H1 (cell line): ENCODE data around the gene ASCC3. TPM values are rescaled to one million over a fixed set of nuclear protein-coding genes. Genes with fewer than 3 reads are reported as not detected.

ENCODE experiments used
- CTCF ChIA-PET: fragments of 300-600 bp; sonication (Branson Sonifier 250); formaldehyde crosslinking; loops from one replicate; lab custom pipeline; 2021; ENCODE audit not compliant: partially characterized antibody; lab: Charles Lee
- POLR2A ChIA-PET: fragments of 300-600 bp; sonication (Branson Sonifier 250); formaldehyde crosslinking; loops from one replicate; lab custom pipeline; 2021; ENCODE audit warnings: inconsistent platforms; ENCODE audit not compliant: partially characterized antibody; lab: Charles Lee
- DNase-seq, 2 experiments: peaks; one replicate each; pipeline versions ENCODE4 v3.0.0 to v3.0.0-alpha.2; 2010 to 2022; ENCODE audit warnings: low spot score in 2 of 2, low read depth in 1 of 2, mixed read lengths in 1 of 2
- FAIRE-seq: peaks from 2 replicates; lab custom pipeline; 2011; peaks lifted over from hg19 to GRCh38; lab: Jason Lieb, UNC
- H2AFZ ChIP-seq: 2 replicates; pipeline ENCODE4 v1.8.1; 2012; ENCODE audit warnings: low read length, inconsistent platforms
- H2AK5ac ChIP-seq: 2 replicates; pipeline ENCODE4 v1.6.1; 2013; ENCODE audit warnings: low read depth, low read length
- H2BK120ac ChIP-seq: replicated peaks from 2 replicates; pipeline ENCODE3; 2013; ENCODE audit warnings: low read depth, low read length, inconsistent platforms
- H2BK12ac ChIP-seq: 2 replicates; pipeline ENCODE4 v1.6.1; 2013; ENCODE audit warnings: low read depth, low read length
- H2BK15ac ChIP-seq: 2 replicates; pipeline ENCODE4 v1.6.1; 2013; ENCODE audit warnings: low read length
- H2BK20ac ChIP-seq: 2 replicates; pipeline ENCODE4 v1.6.1; 2013; ENCODE audit warnings: low read length
- H2BK5ac ChIP-seq: 2 replicates; pipeline ENCODE4 v1.6.1; 2013; ENCODE audit warnings: low read depth, low read length
- H3K14ac ChIP-seq: 2 replicates; pipeline ENCODE4 v1.6.1; 2013; ENCODE audit warnings: inconsistent platforms; ENCODE audit not compliant: insufficient read length
- H3K18ac ChIP-seq: 2 replicates; pipeline ENCODE4 v1.6.1; 2013; ENCODE audit warnings: low read length; ENCODE audit errors: extremely low read depth
- H3K23ac ChIP-seq: 2 replicates; pipeline ENCODE4 v1.6.1; 2013; ENCODE audit warnings: inconsistent platforms; ENCODE audit not compliant: insufficient read length
- H3K23me2 ChIP-seq: 2 replicates; pipeline ENCODE4 v1.6.1; 2013; ENCODE audit warnings: low read depth, low read length
- H3K27ac ChIP-seq: 2 replicates; pipeline ENCODE4 v1.6.1; 2011; ENCODE audit warnings: low read depth, low read length, inconsistent platforms
- H3K27me3 ChIP-seq, 4 experiments: replicated peaks in 1 of 4; 1 replicate in 1 of 4; 2 replicates in 3 of 4; pipeline versions ENCODE4 v1.6.1 to v1.8.1; 2011 to 2013; ENCODE audit warnings: low read length in 3 of 4, mild to moderate bottlenecking in 3 of 4, inconsistent platforms in 2 of 4, mixed read lengths in 2 of 4, moderate library complexity in 1 of 4; ENCODE audit not compliant: control insufficient read depth in 3 of 4, insufficient read depth in 3 of 4; ENCODE audit errors: extremely low read depth in 1 of 4
- H3K36me3 ChIP-seq, 4 experiments: 2 replicates each; pipeline versions ENCODE4 v1.6.1 to v1.8.1; 2011 to 2013; ENCODE audit warnings: mild to moderate bottlenecking in 4 of 4, low read length in 3 of 4, moderate library complexity in 2 of 4, control low read depth in 1 of 4, inconsistent platforms in 1 of 4; ENCODE audit not compliant: insufficient read depth in 4 of 4, control insufficient read depth in 2 of 4
- H3K4ac ChIP-seq: replicated peaks from 2 replicates; pipeline ENCODE3; 2013; ENCODE audit warnings: low read length, low read depth, mixed read lengths, inconsistent platforms; ENCODE audit not compliant: insufficient read length
- H3K4me1 ChIP-seq, 4 experiments: replicated peaks in 1 of 4; 1 replicate in 1 of 4; 2 replicates in 3 of 4; pipeline versions ENCODE4 v1.6.1 to v1.8.1; 2011 to 2013; ENCODE audit warnings: low read length in 3 of 4, inconsistent platforms in 2 of 4, mixed read lengths in 1 of 4; ENCODE audit not compliant: insufficient read depth in 4 of 4, control insufficient read depth in 3 of 4
- H3K4me2 ChIP-seq, 2 experiments: 2 replicates each; pipeline versions ENCODE4 v1.6.1 to v1.8.1; 2011 to 2013; ENCODE audit warnings: low read depth in 2 of 2, low read length in 2 of 2, control low read depth in 1 of 2, inconsistent platforms in 1 of 2, mild to moderate bottlenecking in 1 of 2; ENCODE audit not compliant: insufficient read depth in 1 of 2
- H3K4me3 ChIP-seq, 4 experiments: fragments of 200-600, 300-600 bp in 1 of 4; sonication (generic), shearing (Covaris generic), sonication (Bioruptor Twin) in 1 of 4; 2 replicates each; pipeline versions ENCODE4 v1.5.1 to v1.8.1; 2011 to 2016; ENCODE audit warnings: low read length in 4 of 4, low read depth in 3 of 4, control low read depth in 2 of 4, inconsistent platforms in 2 of 4, mild to moderate bottlenecking in 2 of 4, mixed read lengths in 1 of 4, moderate library complexity in 1 of 4; ENCODE audit not compliant: insufficient read depth in 2 of 4; ENCODE audit errors: extremely low read depth in 1 of 4
- H3K56ac ChIP-seq: replicated peaks from 2 replicates; pipeline ENCODE3; 2013; ENCODE audit warnings: low read depth, mild to moderate bottlenecking, mixed read lengths, low read length, inconsistent platforms; ENCODE audit not compliant: insufficient read length
- H3K79me1 ChIP-seq: 2 replicates; pipeline ENCODE4 v1.6.1; 2013; ENCODE audit warnings: low read depth, low read length, control low read depth
- H3K79me2 ChIP-seq, 2 experiments: 2 replicates each; pipeline versions ENCODE4 v1.6.1 to v1.8.1; 2012 to 2013; ENCODE audit warnings: low read length in 2 of 2, mild to moderate bottlenecking in 2 of 2, inconsistent platforms in 1 of 2; ENCODE audit not compliant: insufficient read depth in 2 of 2, control insufficient read depth in 1 of 2
- H3K9ac ChIP-seq, 4 experiments: replicated peaks in 1 of 4; 1 replicate in 1 of 4; 2 replicates in 3 of 4; pipeline versions ENCODE4 v1.6.1 to v1.8.1; 2011 to 2013; ENCODE audit warnings: low read depth in 3 of 4, low read length in 3 of 4, control low read depth in 2 of 4, mild to moderate bottlenecking in 2 of 4, moderate library complexity in 2 of 4, inconsistent platforms in 1 of 4; ENCODE audit errors: extremely low read depth in 1 of 4
- H3K9me3 ChIP-seq, 2 experiments: 2 replicates each; pipeline versions ENCODE4 v1.6.1 to v1.8.1; 2012 to 2013; ENCODE audit warnings: mild to moderate bottlenecking in 2 of 2, moderate library complexity in 2 of 2, control low read depth in 1 of 2, inconsistent platforms in 1 of 2, low read depth in 1 of 2, low read length in 1 of 2, mixed read lengths in 1 of 2; ENCODE audit not compliant: insufficient read depth in 2 of 2
- H4K20me1 ChIP-seq, 2 experiments: replicated peaks in 1 of 2; 2 replicates each; pipeline versions ENCODE3 to v1.8.1; 2011 to 2013; ENCODE audit warnings: inconsistent platforms in 2 of 2, low read length in 2 of 2, mild to moderate bottlenecking in 1 of 2; ENCODE audit not compliant: insufficient read depth in 2 of 2, control insufficient read depth in 1 of 2
- H4K5ac ChIP-seq: 2 replicates; pipeline ENCODE4 v1.6.1; 2013; ENCODE audit warnings: low read length, low read depth, mixed read lengths, inconsistent platforms; ENCODE audit not compliant: insufficient read length
- H4K8ac ChIP-seq: 2 replicates; pipeline ENCODE4 v1.8.0; 2013; ENCODE audit warnings: mild to moderate bottlenecking, moderate library complexity, low read length, inconsistent platforms; ENCODE audit not compliant: insufficient read depth; ENCODE audit errors: extremely low read depth
- H4K91ac ChIP-seq: replicated peaks from 2 replicates; pipeline ENCODE3; 2013; ENCODE audit warnings: low read length, mixed read lengths, inconsistent platforms; ENCODE audit not compliant: insufficient read length
- HDAC2 ChIP-seq, 2 experiments: fragments of 300-600 bp in 1 of 2; sonication (generic) in 1 of 2; IDR thresholded peaks; 2 replicates each; pipeline ENCODE4 v1.6.1; 2011 to 2012; ENCODE audit warnings: low read depth in 2 of 2, low read length in 2 of 2, mild to moderate bottlenecking in 2 of 2, moderate library complexity in 2 of 2, borderline replicate concordance in 1 of 2, inconsistent platforms in 1 of 2
- KDM1A ChIP-seq: fragments of 200-600, 300-600 bp; sonication (generic); IDR thresholded peaks from 2 replicates; pipeline ENCODE4 v1.7.1; 2016; ENCODE audit warnings: mild to moderate bottlenecking, low read length, borderline replicate concordance
- RXRA ChIP-seq: IDR thresholded peaks from 2 replicates; pipeline ENCODE4 v1.6.1; 2011; ENCODE audit warnings: low read depth, mild to moderate bottlenecking, low read length, moderate library complexity; ENCODE audit not compliant: insufficient read depth
- SIN3A ChIP-seq, 2 experiments: IDR thresholded peaks in 1 of 2; conservative IDR thresholded peaks in 1 of 2; 2 replicates each; pipeline ENCODE4 v1.6.1; 2011 to 2012; ENCODE audit warnings: low read length in 2 of 2, improper control_type of control experiment in 1 of 2, low read depth in 1 of 2, mild to moderate bottlenecking in 1 of 2
- SP4 ChIP-seq: IDR thresholded peaks from 2 replicates; pipeline ENCODE4 v1.6.1; 2012; ENCODE audit warnings: low read length, inconsistent platforms
- polyA plus RNA-seq, 7 experiments: library from polyadenylated mRNA; depleted of rRNA in 3 of 7; stranded (reverse) in 5 of 7; unstranded in 2 of 7; fragments of >200 nt in 5 of 7; fragments of 200-250 nt in 2 of 7; gene quantifications; 1 replicate in 5 of 7; 2 replicates in 1 of 7; 4 replicates in 1 of 7; pipeline versions ENCODE4 v1.2.1 to v1.2.3, GENCODE V29; 2011 to 2013; ENCODE audit warnings: missing spikeins in 2 of 7, mixed read lengths in 2 of 7
- total RNA-seq: library from RNA; stranded (reverse); fragmentation: NEBNext Ultra II Directional; extraction: Animal tissue kit (Norgen Biotek cat#: 25700); gene quantifications from 2 replicates; pipeline ENCODE4 v1.2.1, GENCODE V29; 2021
- TF ChIP-seq, protein P1 (sequence below): IDR thresholded peaks from 2 replicates; pipeline ENCODE4 v1.6.1; 2012; ENCODE audit warnings: low read length, inconsistent platforms

The ASCC3 gene
- total and polyA plus RNA-seq, 2 of the 8 experiments (the other 6 are each of a cell fraction or from before 2014, with no cell fraction given): 37.5 to 77.8 TPM

DNA sequence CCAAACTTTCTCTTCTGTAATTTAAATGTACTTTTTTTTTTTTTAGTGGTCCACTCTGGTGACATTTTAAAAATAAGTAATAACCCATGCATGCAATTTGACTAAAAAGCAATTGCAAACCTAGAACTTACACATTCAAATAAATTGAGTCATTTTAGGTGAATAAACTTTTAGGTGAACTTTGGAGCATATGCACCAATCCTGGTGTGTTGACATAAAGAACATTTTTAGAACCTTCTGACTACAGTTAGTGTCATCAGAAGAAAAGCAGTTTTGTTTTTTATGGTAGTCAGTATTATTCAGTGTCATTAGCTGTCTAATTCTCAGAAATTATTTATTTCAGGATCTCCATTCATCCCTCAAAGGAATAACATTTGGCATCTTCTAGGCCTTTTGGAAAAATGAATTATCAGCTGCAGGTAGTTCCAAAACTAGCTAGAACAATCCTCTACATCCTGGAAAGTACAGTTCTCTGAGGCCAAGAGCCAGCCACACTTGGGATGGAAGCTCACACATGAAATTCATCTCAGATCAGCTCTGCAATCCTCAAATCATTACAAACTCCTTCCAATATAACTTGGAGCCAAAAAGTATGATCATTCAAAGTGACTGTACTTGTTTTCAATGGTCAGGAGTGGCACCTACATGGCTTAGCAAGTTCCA lies 378.0 kb downstream of the ASCC3 start:
- no peak overlapping the region for H2AFZ ChIP-seq
- no peak overlapping the region for H3K56ac ChIP-seq
- H4K5ac ChIP-seq: no peak overlapping the region
- H3K18ac ChIP-seq: no peak overlapping the region
- no peak for DNase-seq
- peaks cover 0 to 1% (median 0%) of the 10 kb centered on the region in 4 experiments; a peak in 1 of 7 replicates for H3K27me3 ChIP-seq
- H3K79me2 ChIP-seq: no peaks in the 10 kb centered on the region
- H3K23me2 ChIP-seq: no peaks in the 10 kb centered on the region
- no peak overlapping the region for H4K91ac ChIP-seq
- no peak overlapping the region for H2AK5ac ChIP-seq
- no peaks in the 10 kb centered on the region for H3K79me1 ChIP-seq
- no peaks in the 10 kb centered on the region for H4K20me1 ChIP-seq
- H4K8ac ChIP-seq: no peak overlapping the region
- no peak overlapping the region for H2BK5ac ChIP-seq
- no peaks in the 10 kb centered on the region for H3K4me1 ChIP-seq
- no peak overlapping the region for H3K4me2 ChIP-seq
- no peak overlapping the region for H3K4ac ChIP-seq
- H3K36me3 ChIP-seq: no peaks in the 10 kb centered on the region
- no peak overlapping the region for H3K9ac ChIP-seq
- no peak overlapping the region for H3K4me3 ChIP-seq
- H3K27ac ChIP-seq: no peak overlapping the region
- no peak overlapping the region for H2BK12ac ChIP-seq
- FAIRE-seq: no peak
- ChIA-PET POLR2A (interaction anchor here (0.7 to 1.6 kb wide), 2 partner anchors 10 to 97 kb away, joined by 3 to 4 read pairs; no protein-coding TSS in a partner anchor), CTCF (interaction anchor here (0.8 to 1.3 kb wide), 5 partner anchors 161 to 826 kb away, joined by 3 to 6 read pairs (median 3); no protein-coding TSS in a partner anchor)
- no peaks in the 10 kb centered on the region for H3K9me3 ChIP-seq
- no peak overlapping the region for H2BK20ac ChIP-seq
- H3K14ac ChIP-seq: no peak overlapping the region
- no peak overlapping the region for H2BK120ac ChIP-seq
- H2BK15ac ChIP-seq: no peak overlapping the region
- no peak overlapping the region for H3K23ac ChIP-seq
- no peak for TF ChIP-seq RXRA
- TF ChIP-seq, protein P1, sequence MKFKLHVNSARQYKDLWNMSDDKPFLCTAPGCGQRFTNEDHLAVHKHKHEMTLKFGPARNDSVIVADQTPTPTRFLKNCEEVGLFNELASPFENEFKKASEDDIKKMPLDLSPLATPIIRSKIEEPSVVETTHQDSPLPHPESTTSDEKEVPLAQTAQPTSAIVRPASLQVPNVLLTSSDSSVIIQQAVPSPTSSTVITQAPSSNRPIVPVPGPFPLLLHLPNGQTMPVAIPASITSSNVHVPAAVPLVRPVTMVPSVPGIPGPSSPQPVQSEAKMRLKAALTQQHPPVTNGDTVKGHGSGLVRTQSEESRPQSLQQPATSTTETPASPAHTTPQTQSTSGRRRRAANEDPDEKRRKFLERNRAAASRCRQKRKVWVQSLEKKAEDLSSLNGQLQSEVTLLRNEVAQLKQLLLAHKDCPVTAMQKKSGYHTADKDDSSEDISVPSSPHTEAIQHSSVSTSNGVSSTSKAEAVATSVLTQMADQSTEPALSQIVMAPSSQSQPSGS: no peak
- no peak for TF ChIP-seq HDAC2 (IDR thresholded peaks at IDR 0.05; ENCODE audit: borderline replicate concordance in 1 of 2, low read depth in 2 of 2, low read length in 2 of 2)
- TF ChIP-seq KDM1A: no peak
- no peak for TF ChIP-seq SP4
- no peak for TF ChIP-seq SIN3A (conservative IDR thresholded peaks at IDR 0.05 in 1 of 2, IDR thresholded peaks at IDR 0.05 in 1 of 2; ENCODE audit: low read depth in 1 of 2, low read length in 2 of 2)
